Fibroblast of upper back skin (primary cell): Measurements from ENCODE around the gene IFNA13.
"Not testable (repeated sequence)": the region's sequence is repeated elsewhere in the genome, so short reads cannot be mapped to it uniquely, and the experiment has no call there.

Experiments used
- DNase-seq: peaks from one replicate; pipeline ENCODE4 v3.0.0-alpha.2; 2013

IFNA13 gene

DNA sequence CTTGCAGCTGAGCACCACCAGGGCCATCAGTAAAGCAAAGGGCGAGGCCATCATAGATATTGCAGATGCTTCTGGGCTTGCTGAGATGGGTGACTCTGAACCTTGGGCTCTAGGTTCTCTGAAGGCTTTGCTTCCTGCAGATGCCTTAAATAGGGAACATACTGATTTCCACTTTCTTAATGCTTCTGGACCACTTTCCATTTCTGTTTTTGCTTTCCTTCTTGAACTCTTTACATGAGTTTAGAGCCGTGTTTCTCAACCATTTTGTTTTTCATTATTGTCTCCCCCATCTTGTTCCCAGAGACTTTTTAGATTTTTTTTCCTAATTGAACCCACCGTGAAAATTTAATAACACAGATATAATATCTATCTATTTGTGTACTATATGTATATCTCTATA is at the start of gene IFNA13:
TSS of gene IFNA13 (minus strand) at position 101 of the 400 bp plus-strand sequence. CDS start at position 54, 47 bp downstream.
- no peak for DNase-seq

- DNase-seq, result peak; percentile 20
Observed at GRCh38 chr9:21415493-21416267, 47.8 kb upstream of the IFNA13 start.

DNA sequence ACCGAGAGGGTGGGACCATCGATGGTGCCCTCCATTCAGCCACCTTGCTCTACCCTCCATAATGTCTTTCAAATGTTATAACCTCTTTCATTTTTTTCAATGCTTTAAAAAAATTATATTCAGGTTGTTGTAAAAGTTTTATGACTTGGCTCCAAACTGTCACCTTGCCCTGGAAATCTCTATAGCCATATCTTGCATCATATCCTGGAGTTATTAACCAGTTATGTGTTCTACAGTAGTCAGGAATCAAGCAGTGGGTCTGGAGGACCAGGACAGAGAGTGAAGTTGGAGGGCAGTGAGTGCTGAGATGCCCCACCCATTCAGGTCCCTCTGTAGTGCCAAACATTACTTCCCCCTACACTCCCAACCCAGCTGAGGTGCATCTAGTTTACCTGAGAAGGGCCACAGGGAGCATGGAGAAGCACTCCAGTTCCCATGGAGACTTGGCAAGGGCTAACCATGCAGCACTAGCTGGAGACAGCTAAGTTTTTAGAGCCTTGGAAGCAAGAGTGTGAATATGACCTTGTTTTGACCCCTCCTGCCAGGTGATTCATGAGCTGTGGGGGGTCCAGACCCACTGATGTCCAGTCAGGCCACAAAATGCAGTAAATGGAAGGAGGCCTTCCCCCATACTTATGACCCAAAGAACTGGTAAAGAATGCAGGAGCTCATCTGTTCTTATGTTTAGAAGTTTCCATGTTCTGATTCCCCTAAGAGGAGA is 46.5 kb upstream of the IFNA13 start:
- no peak for DNase-seq

- no peak for DNase-seq
Observed at GRCh38 chr9:21413624-21414023, 45.8 kb upstream of the IFNA13 start.

DNA sequence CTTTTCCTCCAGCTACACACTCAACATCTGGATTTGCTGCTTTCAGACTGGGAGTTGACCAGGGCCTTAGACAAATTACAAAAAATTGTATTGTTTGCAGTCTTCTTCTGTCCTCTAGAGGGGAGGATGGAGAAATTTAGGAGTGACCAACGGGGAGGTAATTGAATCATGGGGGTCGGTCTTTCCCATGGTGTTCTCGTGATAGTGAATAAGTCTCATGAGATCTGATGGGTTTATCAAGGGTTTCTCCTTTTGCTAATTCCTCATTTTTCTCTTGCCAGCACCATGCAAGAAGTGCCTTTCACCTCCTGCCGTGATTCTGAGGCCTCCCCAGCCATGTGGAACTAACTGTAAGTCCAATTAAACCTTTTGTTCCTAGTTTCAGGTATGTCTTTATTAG is 45.3 kb upstream of the IFNA13 start:
- DNase-seq, result no peak

DNA sequence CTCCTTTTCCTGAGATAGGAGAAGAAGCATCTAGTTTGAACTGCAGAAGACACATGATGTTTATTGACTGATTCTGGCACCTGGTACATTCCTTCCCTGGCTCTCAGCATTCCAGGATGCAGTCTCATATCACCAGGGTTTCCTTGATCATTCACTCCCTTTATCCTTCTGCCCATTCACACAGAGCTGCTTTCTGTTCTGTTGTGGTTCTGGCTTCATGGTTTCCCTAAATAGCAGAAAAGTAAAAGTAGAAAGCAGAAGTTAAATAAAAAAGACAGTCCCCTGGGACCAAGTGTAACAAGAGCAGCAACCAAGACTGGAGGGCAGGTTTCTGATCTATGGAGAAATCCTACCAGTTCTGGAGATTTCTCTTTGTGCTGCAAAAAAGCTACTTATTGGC is 44.2 kb upstream of the IFNA13 start:
- no peak for DNase-seq

DNA sequence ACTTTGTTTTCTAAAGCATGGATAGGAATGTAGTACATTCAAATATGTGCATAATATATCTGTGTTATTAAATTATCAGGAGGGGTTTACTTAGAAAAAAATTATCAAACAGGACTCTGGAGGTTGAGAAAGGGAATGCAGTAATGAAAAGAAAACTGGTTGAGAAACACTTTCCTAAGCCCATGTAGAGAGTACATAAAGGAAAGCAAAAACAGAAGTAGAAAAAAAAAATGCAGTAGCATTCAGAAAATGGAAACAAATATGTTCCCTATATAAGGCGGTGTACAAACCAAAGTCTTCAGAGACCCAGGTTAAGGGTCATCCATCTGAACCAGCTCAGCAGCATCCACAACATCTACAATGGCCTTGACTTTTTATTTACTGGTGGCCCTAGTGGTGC is 41.0 kb upstream of the IFNA13 start, which contains the start of gene IFNA8:
TSS of gene IFNA8 (plus strand) at position 301 of the 400 bp plus-strand sequence. CDS start at position 361, 60 bp downstream.
- DNase-seq, result no peak

DNA sequence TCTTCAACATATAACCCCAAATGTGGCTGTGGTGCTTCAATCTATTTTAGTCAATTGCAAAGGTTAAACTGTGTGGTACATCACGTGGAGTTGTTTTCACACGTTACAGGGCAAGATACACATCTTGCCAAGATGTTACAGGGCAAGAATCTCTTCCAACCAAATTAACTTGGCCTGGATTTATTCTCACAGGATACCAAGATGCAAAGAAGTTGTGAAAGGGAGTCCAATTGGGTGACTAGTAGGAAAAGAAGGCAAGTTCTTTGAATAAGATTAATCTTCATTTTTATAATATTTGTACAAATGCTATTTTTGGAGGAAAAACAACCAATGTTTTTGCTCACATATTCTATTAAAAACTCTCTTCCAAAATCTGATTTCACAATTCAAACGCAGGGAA is 36.3 kb upstream of the IFNA13 start:
- DNase-seq, result no peak

DNA sequence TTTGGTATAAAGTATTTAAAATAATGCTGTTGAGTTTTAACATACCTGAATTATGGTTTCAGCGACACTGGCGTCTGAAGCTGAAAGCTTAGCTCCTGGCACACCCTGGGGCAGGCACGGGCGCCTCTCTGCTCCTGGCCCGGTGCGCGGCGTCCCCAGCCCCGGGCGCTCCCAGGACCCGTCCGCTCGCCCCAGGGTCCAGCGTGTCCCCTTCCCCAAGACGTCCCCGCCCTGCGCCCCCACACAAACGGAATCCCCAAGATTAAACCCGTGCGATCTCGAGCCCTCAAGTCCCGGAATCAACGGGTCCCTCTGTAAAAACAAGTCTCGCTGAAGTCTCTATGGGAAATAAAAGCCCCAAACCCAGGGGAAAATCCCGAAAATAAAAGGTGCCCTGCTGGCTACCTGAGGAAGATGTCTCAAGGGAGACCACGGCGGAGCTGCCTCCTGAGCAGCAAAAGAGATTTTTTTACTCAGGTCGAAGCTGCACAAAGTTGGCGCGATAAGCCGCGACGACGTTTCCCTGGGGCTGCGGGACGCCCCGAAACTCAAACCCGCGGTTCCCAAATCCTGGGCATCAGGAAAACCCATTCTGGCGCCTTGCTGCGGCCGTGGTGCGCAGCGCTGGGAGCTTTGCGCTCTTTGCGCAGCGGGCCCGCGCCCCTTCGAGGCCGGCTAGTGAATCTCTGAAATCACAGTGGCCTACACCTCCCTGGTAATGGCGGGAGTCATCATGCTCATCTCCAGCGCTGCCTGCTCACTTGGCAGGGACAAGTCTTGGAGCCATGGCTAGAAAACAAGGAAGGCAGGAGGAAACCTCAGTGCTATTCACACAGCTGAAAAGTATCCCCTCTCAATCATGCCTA is 34.8 kb upstream of the IFNA13 start:
- DNase-seq, result no peak

DNA sequence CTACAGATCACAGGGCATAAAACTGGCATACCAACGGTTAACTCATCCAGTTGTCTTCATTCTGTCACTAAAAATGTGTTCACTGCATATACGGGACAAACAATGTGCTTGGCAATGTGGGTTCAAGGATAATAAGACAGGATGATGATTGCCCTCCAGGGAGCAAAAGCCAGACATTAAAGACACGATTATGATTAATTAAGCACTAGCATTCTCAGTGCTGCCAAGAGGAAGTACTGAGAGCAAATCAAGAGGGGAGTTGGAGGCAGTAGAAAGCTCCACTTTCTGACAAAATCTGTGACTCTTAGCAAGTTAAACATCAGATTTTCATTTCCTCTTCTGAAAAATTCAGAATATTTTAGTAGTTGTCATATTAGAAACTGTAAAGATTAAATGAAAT is 32.1 kb upstream of the IFNA13 start:
- no peak for DNase-seq

DNA sequence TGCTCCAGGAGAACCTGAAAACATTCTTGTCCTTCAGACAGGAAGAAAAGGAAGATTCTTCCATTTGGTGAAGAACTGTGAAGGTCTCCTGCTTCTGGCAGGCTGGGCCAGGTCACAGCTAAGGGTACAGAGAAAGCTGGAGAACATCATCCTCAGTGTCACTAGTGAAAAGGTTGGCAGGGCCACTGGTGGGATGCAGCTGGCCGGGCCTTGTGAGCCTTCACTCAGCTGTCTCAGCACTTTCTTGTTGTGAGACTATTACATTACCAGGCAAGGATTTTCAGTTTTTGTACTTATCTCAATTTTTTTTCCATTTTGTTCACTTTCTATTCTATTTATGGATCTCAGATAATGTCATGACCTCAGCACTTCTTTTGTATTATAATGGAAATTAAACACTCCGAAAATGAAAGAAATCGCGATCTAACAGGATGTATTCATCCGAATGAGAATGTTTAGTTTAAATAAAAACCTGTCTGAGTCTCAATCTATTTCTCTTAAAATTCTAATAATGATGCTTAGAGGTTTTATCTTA is 31.2 kb upstream of the IFNA13 start:
- DNase-seq, result no peak

- no peak for DNase-seq
Observed at GRCh38 chr9:21395778-21396717, 28.2 kb upstream of the IFNA13 start.

DNA sequence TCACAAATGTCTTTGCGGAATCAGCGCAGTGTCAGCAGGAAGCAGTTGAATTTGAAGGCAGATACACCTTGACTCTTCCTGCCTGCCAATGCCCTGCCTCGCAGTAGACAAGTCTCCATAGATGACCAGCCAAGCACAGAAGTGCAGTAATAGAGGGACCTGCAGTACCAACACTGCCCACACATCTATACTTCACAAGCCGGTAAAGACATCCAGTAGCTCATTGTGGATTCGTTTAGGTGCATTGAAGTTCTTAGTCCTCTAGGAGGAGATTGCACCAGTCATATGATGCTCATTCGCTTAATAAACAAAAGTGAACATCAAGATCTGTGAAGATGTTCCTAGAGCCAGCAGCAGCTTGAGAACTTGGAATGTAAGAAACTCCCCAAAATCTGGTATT is 24.4 kb upstream of the IFNA13 start:
- no peak for DNase-seq

DNA sequence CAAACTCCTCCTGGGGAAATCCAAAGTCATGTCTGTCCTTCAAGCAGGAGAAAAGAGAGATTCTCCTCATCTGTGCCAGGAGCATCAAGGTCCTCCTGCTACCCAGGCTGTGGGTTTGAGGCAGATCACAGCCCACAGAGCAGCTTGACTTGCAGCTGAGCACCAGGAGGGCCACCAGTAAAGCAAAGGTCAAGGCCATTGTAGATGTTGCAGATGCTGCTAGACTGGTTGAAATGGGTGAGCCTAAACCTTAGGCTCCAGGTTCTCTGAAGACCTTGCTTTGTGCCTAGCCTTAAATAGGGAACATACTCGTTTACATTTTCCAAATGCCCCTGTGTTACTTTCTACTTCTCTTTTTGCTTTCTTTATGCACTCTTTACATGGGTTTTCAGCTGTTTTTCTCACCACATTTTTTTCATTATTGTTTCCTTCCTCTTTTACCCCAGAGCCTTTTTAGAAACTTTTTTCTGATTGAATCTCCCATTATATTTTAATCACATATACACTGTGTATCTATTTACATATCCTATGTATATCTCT is 17.3 kb upstream of the IFNA13 start, which contains the start of gene IFNA2:
TSS of gene IFNA2 (minus strand) at position 268 of the 540 bp plus-strand sequence. CDS start at position 199, 69 bp downstream.
- no peak for DNase-seq

- DNase-seq, result no peak
Observed at GRCh38 chr9:21383627-21384026, 15.8 kb upstream of the IFNA13 start.

DNA sequence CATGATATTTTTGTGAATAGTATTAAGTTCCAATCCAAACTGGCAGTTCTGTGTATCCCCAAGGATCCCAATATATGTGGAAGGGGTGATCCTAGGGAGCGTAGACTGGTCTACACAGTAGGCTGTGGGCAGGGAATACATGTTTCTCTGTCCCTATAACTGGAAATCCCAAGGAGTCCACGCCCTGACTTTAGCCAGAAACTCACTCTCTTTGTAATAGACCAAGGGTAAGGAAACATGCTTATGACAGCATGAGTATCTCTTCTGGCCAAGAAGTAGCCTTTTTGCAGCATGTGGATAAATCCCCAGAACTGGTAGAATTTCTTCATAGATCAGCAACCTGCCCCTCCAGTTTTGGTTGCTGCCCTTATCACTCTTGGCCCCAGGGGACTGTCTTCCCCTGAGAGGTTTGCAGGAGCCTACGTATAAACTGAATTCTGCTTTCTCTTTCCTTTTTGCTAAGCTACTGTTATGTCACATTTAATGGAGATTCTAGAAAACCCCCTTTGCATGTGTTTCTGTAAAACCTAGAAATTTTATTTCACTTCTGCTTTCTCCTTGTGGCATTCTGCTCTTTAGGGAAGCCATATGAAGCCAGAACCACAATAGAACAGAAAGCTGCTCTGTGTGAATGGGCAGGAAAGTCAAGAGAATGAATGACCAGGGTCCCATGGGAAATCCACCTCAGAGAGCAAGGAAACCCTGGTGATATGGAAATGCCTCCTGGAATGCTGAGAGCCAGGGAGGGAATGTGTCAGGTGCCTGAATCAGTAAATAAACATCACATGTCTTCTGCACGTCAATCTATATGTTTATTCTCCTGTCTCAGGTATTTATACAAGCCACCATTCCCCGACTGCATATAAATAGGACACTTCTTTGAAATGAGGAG is 13.8 kb upstream of the IFNA13 start:
- no peak for DNase-seq

- not testable (repeated sequence) for DNase-seq
Observed at GRCh38 chr9:21371467-21371866, 3.6 kb upstream of the IFNA13 start.

- not testable (repeated sequence) for DNase-seq
Observed at GRCh38 chr9:21367169-21367568, 688 bp downstream of the IFNA13 start.

DNA sequence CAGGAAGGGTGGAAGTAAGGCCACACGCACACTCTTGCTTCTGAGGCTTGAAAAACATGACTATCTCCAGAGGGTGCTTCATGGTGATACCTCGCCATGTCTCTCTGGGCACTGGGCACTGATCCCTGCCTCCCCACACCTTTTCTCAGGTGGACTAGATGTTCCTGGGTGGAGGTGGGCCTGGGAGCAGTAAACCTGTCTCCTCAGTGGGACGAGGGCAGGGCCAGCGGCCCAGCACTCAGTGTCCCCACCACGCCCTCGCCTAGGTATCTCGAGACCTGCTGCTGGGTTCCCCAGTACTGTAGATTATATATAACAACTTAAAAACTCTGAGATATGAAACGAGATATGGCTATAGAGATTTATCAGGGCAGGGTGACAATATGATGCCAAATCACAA is 5.6 kb downstream of the IFNA13 start:
- no peak for DNase-seq
